HCT116 (cell line): ENCODE results near the gene MGST3. TPM values are rescaled to one million over a fixed set of nuclear protein-coding genes. Genes with fewer than 3 reads are reported as not detected.

Source experiments
- ATAC-seq: fragments of 200-7000 bp; cut with Tn5 transposase; 2 replicates; pipeline ENCODE4 v1.9.1; 2020; ENCODE audit warnings: mild to moderate bottlenecking, moderate library complexity
- BruUV-seq: library from RNA; stranded (reverse); fragments of 400-500 nt; replicated peaks from 2 replicates; lab custom pipeline; 2021; lab: Mats Ljungman, UMichigan
- CTCF ChIA-PET: fragments of 300-600 bp; sonication (Branson Sonifier 250); formaldehyde crosslinking; loops from one replicate; lab custom pipeline; 2021; ENCODE audit warnings: antibody characterized with exemption; lab: Charles Lee
- POLR2A ChIA-PET: fragments of 300-600, 350-600 bp; sonication (Branson Sonifier 250); formaldehyde crosslinking; loops from one replicate; lab custom pipeline; 2021; ENCODE audit warnings: antibody characterized with exemption; lab: Charles Lee
- RAD21 ChIA-PET, 2 experiments: fragments of 300-600 bp; sonication (Branson Sonifier 250); formaldehyde crosslinking; loops; one replicate each; lab custom pipeline; 2023; ENCODE audit warnings: low total read pairs in 2 of 2; ENCODE audit not compliant: uncharacterized antibody in 2 of 2, unreplicated experiment in 2 of 2, low non-redundant PET in 1 of 2; lab: Charles Lee
- DNase-seq: peaks from one replicate; pipeline ENCODE4 v3.0.0-alpha.2; 2010; ENCODE audit warnings: low read depth, low spot score
- H2AFZ ChIP-seq: fragments of 200-600 bp; shearing (Covaris generic), sonication (generic); 2 replicates; pipeline ENCODE4 v1.6.1; 2017; ENCODE audit warnings: low read depth, mixed run types, mixed read lengths, antibody characterized with exemption, low read length; ENCODE audit not compliant: poor library complexity, severe bottlenecking
- H3K27ac ChIP-seq: 2 replicates; pipeline ENCODE4 v1.5.1; 2012; ENCODE audit warnings: low read depth, low read length
- H3K27me3 ChIP-seq: fragments of 200-600 bp; sonication (generic); 2 replicates; pipeline ENCODE4 v1.6.1; 2016; ENCODE audit warnings: mixed run types, low read length, mixed read lengths; ENCODE audit not compliant: insufficient read depth
- H3K36me3 ChIP-seq, 2 experiments: fragments of 200-500 bp in 1 of 2; fragments of 200-600 bp in 1 of 2; sonication (Bioruptor generic) in 1 of 2; sonication (generic) in 1 of 2; 2 replicates each; pipeline versions ENCODE4 v1.5.1 to v1.6.1; 2014 to 2016; ENCODE audit warnings: low read length in 2 of 2, inconsistent platforms in 1 of 2, mixed read lengths in 1 of 2, mixed run types in 1 of 2; ENCODE audit not compliant: insufficient read depth in 2 of 2, control insufficient read depth in 1 of 2
- H3K4me1 ChIP-seq, 2 experiments: fragments of 200-600 bp in 1 of 2; sonication (generic) in 1 of 2; 2 replicates each; pipeline versions ENCODE4 v1.5.1 to v1.6.1; 2012 to 2017; ENCODE audit warnings: low read length in 2 of 2, inconsistent platforms in 1 of 2, mild to moderate bottlenecking in 1 of 2, mixed read lengths in 1 of 2, mixed run types in 1 of 2, moderate library complexity in 1 of 2; ENCODE audit not compliant: insufficient read depth in 2 of 2, control insufficient read depth in 1 of 2
- H3K4me2 ChIP-seq: fragments of 200-600 bp; sonication (generic); 2 replicates; pipeline ENCODE4 v1.6.1; 2017; ENCODE audit warnings: mixed run types, low read length, mixed read lengths
- H3K4me3 ChIP-seq, 2 experiments: fragments of 200-600 bp in 1 of 2; sonication (generic) in 1 of 2; replicated peaks in 1 of 2; 2 replicates each; pipeline ENCODE4 v1.5.1; 2011 to 2016; ENCODE audit warnings: low read length in 2 of 2, control low read depth in 1 of 2, low read depth in 1 of 2, mild to moderate bottlenecking in 1 of 2, mixed read lengths in 1 of 2, mixed run types in 1 of 2
- H3K79me2 ChIP-seq: fragments of 200-600 bp; sonication (generic); 2 replicates; pipeline ENCODE4 v1.6.1; 2017; ENCODE audit warnings: mild to moderate bottlenecking, mixed run types, low read length, moderate library complexity, mixed read lengths; ENCODE audit not compliant: insufficient read depth
- H3K9ac ChIP-seq: fragments of 200-600 bp; sonication (generic); 2 replicates; pipeline ENCODE4 v1.6.1; 2016; ENCODE audit warnings: low read length, mixed read lengths
- H3K9me2 ChIP-seq: fragments of 200-600 bp; sonication (generic), shearing (Covaris generic); 2 replicates; pipeline ENCODE4 v1.6.1; 2017; ENCODE audit warnings: mixed run types, mild to moderate bottlenecking, moderate library complexity; ENCODE audit not compliant: insufficient read depth
- H3K9me3 ChIP-seq, 2 experiments: fragments of 200-500 bp in 1 of 2; fragments of 200-600 bp in 1 of 2; sonication (Bioruptor generic) in 1 of 2; sonication (generic) in 1 of 2; 2 replicates each; pipeline ENCODE4 v1.6.1; 2014 to 2017; ENCODE audit warnings: low read length in 2 of 2, mixed read lengths in 2 of 2, inconsistent platforms in 1 of 2, low read depth in 1 of 2, mild to moderate bottlenecking in 1 of 2, mixed run types in 1 of 2, moderate library complexity in 1 of 2; ENCODE audit not compliant: control insufficient read depth in 1 of 2, insufficient read depth in 1 of 2
- H4K20me1 ChIP-seq: fragments of 200-600 bp; sonication (generic), shearing (Covaris generic); 2 replicates; pipeline ENCODE4 v1.6.1; 2017; ENCODE audit warnings: mixed run types, mild to moderate bottlenecking, moderate library complexity; ENCODE audit not compliant: insufficient read depth
- CBX3 ChIP-seq: IDR thresholded peaks from 2 replicates; pipeline ENCODE4 v1.6.1; 2012; ENCODE audit warnings: low read depth
- CEBPB ChIP-seq: IDR thresholded peaks from 2 replicates; pipeline ENCODE4 v1.6.1; 2012; ENCODE audit warnings: low read depth
- EZH2 ChIP-seq: fragments of 200-600 bp; sonication (generic); IDR thresholded peaks from 2 replicates; pipeline ENCODE4 v1.6.1; 2017; ENCODE audit warnings: antibody characterized with exemption, mixed run types
- POLR2A ChIP-seq: IDR thresholded peaks from 2 replicates; pipeline ENCODE4 v1.7.0; 2011; ENCODE audit warnings: borderline replicate concordance; ENCODE audit not compliant: insufficient read depth, insufficient read length; ENCODE audit errors: extremely low read depth
- RAD21 ChIP-seq: IDR thresholded peaks from 2 replicates; pipeline ENCODE4 v1.6.1; 2012; ENCODE audit warnings: low read depth, mild to moderate bottlenecking
- REST ChIP-seq: IDR thresholded peaks from 2 replicates; pipeline ENCODE4 v1.6.1; 2012; ENCODE audit warnings: low read depth
- SP1 ChIP-seq: IDR thresholded peaks from 2 replicates; pipeline ENCODE4 v1.6.1; 2012; ENCODE audit warnings: low read depth
- SRF ChIP-seq: IDR thresholded peaks from 2 replicates; pipeline ENCODE4 v1.6.1; 2012; ENCODE audit warnings: low read depth
- TCF7L2 ChIP-seq: IDR thresholded peaks from 2 replicates; pipeline ENCODE4 v1.7.0; 2011; ENCODE audit warnings: borderline replicate concordance, inconsistent platforms; ENCODE audit not compliant: insufficient read depth, insufficient read length; ENCODE audit errors: extremely low read depth
- YY1 ChIP-seq: IDR thresholded peaks from 2 replicates; pipeline ENCODE4 v1.6.1; 2011; ENCODE audit warnings: low read length, low read depth, moderate library complexity, mild to moderate bottlenecking; ENCODE audit not compliant: insufficient replicate concordance; ENCODE audit errors: extremely low read depth
- ZFX ChIP-seq: fragments of 450-650 bp; IDR thresholded peaks from 2 replicates; pipeline ENCODE4 v1.6.1; 2017
- ZNF274 ChIP-seq: fragments of 200-500 bp; sonication (Bioruptor generic); IDR thresholded peaks from 2 replicates; pipeline ENCODE4 v1.6.1; 2014; ENCODE audit warnings: mild to moderate bottlenecking, low read depth, low read length, inconsistent platforms
- intact Hi-C: fragments of 100-400 bp; cut with micrococcal nuclease; formaldehyde crosslinking; loops from 2 replicates; pipeline ENCODE4 v1.10.0; 2022
- total RNA-seq: library from RNA; stranded (reverse); gene quantifications from one replicate; pipeline ENCODE4 v1.2.1, GENCODE V29; 2021; ENCODE audit not compliant: unreplicated experiment
- TF ChIP-seq, protein P1 (sequence below): IDR thresholded peaks from 2 replicates; pipeline ENCODE4 v1.6.1; 2011; ENCODE audit warnings: mild to moderate bottlenecking, low read length, moderate library complexity; ENCODE audit not compliant: insufficient replicate concordance; ENCODE audit errors: extremely low read depth
- TF ChIP-seq, protein P2 (sequence below): IDR thresholded peaks from 2 replicates; pipeline ENCODE4 v1.6.1; 2012
- TF ChIP-seq, protein P3 (sequence below), 3 experiments: fragments of 200-600 bp in 1 of 3; sonication (generic) in 1 of 3; IDR thresholded peaks in 2 of 3; conservative IDR thresholded peaks in 1 of 3; 2 replicates each; pipeline ENCODE4 v1.5.1; 2012 to 2017; ENCODE audit warnings: low read depth in 2 of 3, low read length in 2 of 3, antibody characterized with exemption in 1 of 3, borderline replicate concordance in 1 of 3, control low read depth in 1 of 3, mild to moderate bottlenecking in 1 of 3, mixed read lengths in 1 of 3, mixed run types in 1 of 3, moderate library complexity in 1 of 3; ENCODE audit not compliant: insufficient read depth in 1 of 3

The MGST3 gene
- total RNA-seq, 1 experiment from 2014 or later, result 93.7 TPM

DNA sequence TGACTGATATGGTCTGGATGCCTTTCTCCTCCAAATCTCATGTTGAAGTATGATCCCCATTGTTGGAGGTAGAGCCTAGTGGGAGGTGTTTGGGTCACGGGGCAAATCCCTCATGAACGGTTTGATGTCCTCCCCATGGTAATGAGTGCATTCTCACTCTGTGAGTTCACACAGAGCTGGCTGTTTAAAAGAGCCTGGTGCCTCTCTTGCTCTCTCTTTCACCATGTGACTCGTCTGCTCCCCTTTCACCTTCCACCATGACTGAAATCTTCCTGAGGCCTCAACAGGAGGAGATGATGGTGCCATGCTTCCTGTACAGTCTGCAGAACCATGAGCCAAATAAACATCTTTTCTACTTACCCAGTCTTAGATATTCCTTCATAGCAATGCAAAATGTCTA, 37.1 kb downstream of the MGST3 start:
- Histone ChIP-seq H3K4me2 (no peak overlapping the region), H4K20me1 (no peaks in the 10 kb centered on the region), H3K27me3 (no peaks in the 10 kb centered on the region), H3K4me3 (no peak overlapping the region), H3K9me3 (no peaks in the 10 kb centered on the region), H3K9me2 (no peaks in the 10 kb centered on the region), H3K79me2 (no peaks in the 10 kb centered on the region), H3K4me1 (no peaks in the 10 kb centered on the region), H3K9ac (no peak overlapping the region), H3K36me3 (peaks cover 24 to 26% of the 10 kb centered on the region in 2 experiments; a peak in 3 of 4 replicates), H3K27ac (no peak overlapping the region), H2AFZ (no peak overlapping the region)
- BruUV-seq, result no TSS peak
- ATAC-seq (no peak), DNase-seq (no peak)
- ChIA-PET CTCF (no interaction called here), POLR2A (no interaction called here), RAD21 (no interaction called here)
- TF ChIP-seq, protein P1, sequence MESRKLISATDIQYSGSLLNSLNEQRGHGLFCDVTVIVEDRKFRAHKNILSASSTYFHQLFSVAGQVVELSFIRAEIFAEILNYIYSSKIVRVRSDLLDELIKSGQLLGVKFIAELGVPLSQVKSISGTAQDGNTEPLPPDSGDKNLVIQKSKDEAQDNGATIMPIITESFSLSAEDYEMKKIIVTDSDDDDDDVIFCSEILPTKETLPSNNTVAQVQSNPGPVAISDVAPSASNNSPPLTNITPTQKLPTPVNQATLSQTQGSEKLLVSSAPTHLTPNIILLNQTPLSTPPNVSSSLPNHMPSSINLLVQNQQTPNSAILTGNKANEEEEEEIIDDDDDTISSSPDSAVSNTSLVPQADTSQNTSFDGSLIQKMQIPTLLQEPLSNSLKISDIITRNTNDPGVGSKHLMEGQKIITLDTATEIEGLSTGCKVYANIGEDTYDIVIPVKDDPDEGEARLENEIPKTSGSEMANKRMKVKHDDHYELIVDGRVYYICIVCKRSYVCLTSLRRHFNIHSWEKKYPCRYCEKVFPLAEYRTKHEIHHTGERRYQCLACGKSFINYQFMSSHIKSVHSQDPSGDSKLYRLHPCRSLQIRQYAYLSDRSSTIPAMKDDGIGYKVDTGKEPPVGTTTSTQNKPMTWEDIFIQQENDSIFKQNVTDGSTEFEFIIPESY, result no peak
- TF ChIP-seq EZH2, result no peak
- TF ChIP-seq, protein P2, sequence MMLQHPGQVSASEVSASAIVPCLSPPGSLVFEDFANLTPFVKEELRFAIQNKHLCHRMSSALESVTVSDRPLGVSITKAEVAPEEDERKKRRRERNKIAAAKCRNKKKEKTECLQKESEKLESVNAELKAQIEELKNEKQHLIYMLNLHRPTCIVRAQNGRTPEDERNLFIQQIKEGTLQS, result no peak
- no peak for TF ChIP-seq SP1
- no peak for TF ChIP-seq CEBPB
- no peak for TF ChIP-seq POLR2A
- TF ChIP-seq SRF, result no peak
- TF ChIP-seq ZFX, result no peak
- no peak for TF ChIP-seq CBX3
- TF ChIP-seq YY1, result no peak
- TF ChIP-seq, protein P3, sequence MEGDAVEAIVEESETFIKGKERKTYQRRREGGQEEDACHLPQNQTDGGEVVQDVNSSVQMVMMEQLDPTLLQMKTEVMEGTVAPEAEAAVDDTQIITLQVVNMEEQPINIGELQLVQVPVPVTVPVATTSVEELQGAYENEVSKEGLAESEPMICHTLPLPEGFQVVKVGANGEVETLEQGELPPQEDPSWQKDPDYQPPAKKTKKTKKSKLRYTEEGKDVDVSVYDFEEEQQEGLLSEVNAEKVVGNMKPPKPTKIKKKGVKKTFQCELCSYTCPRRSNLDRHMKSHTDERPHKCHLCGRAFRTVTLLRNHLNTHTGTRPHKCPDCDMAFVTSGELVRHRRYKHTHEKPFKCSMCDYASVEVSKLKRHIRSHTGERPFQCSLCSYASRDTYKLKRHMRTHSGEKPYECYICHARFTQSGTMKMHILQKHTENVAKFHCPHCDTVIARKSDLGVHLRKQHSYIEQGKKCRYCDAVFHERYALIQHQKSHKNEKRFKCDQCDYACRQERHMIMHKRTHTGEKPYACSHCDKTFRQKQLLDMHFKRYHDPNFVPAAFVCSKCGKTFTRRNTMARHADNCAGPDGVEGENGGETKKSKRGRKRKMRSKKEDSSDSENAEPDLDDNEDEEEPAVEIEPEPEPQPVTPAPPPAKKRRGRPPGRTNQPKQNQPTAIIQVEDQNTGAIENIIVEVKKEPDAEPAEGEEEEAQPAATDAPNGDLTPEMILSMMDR (IDR thresholded peaks at IDR 0.05 in 2 of 3, conservative IDR thresholded peaks at IDR 0.05 in 1 of 3; ENCODE audit: borderline replicate concordance in 1 of 3, insufficient read depth in 1 of 3, low read depth in 2 of 3, low read length in 2 of 3), result no peak
- no peak for TF ChIP-seq RAD21
- no peak for TF ChIP-seq REST
- TF ChIP-seq ZNF274, result no peak
- TF ChIP-seq TCF7L2, result no peak
- intact Hi-C loops, result no loop called here
